HUDEP-2 (cell line): ENCODE results near the gene NAALADL2.
"Not testable (repeated sequence)": the region's sequence is repeated elsewhere in the genome, so short reads cannot be mapped to it uniquely, and the experiment has no call there.

ENCODE experiments used
- DNase-seq, 76 experiments: peaks; one replicate each; lab custom pipeline; 2025; ENCODE audit not compliant: unreplicated experiment in 76 of 76; lab: John Stamatoyannopoulos, UW

The NAALADL2 gene

DNA sequence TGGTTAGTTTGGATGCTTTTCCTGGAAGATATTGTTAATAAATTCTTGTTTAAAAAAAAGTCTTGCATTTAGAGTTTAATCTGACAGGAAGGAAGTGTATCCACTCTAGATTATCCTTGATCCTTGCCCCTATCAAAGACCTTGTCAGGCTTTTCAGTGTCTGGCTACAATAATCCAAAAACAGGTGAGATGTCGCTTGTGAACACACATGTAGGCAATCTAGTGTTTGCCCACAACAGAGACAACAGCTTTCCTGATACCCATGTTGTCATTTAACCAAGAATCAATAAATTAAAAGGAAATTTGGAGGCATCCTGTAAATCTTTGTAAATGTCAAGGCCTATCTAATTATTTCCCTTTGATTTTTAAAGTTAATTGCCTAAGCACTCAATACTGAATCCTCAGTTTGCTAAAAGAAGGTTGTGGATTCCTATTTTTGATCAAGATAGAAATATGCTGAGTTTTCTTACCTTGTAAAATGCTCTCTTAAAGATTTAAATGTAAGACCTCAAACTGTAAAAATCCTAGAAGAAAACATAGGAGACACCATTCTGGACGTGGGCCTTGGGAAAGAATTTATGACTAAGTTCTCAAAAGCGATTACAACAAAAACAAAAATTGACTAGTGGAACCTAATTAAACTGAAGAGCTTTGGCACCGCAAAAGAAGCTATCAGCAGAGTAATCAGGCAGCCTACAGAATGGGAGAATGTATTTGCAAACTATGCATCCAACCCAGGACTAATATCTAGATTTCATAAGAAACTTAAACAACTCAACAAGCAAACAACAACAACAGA is 207.7 kb downstream of the NAALADL2 start:
- DNase-seq, result no peak

DNA sequence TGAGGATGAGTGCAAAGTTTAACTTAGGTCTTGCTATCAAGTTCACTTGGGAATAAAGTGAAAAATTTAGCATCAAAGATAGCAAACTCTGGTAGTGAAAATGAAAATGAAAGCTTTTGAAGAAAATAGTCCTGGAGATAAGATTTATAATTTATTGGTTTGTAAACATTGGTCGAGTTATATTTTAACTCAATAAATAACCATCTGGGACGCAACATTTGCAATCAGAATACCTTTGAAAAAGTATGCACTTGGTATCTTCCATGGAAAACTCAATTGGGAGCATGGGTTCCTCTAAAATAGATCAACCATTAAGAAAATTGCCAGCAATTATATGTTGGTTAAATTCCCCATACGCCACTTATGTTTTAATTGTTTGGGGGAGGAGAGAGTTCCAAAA is 209.5 kb downstream of the NAALADL2 start:
- DNase-seq, result no peak

DNA sequence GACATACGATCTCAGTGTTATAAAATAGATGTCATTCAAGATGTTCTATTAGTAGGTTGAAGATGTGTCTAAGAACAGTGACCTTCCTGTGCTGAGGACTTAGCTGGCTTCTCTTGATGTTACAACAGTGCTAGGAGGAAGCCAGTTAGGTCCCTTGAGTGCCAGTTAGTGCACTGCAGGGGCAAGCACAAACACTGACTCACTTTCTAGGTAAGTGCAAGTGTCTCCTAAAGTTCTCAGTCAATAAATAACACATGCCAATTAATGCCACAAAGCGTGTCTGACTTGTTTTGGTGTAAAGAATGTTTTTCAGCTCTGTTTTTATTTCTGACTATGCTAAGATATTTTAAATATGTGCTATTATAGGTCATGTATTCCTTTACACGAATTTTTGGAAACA is 211.8 kb downstream of the NAALADL2 start:
- DNase-seq, result peak in 1 of 76 experiments; percentile 6

DNA sequence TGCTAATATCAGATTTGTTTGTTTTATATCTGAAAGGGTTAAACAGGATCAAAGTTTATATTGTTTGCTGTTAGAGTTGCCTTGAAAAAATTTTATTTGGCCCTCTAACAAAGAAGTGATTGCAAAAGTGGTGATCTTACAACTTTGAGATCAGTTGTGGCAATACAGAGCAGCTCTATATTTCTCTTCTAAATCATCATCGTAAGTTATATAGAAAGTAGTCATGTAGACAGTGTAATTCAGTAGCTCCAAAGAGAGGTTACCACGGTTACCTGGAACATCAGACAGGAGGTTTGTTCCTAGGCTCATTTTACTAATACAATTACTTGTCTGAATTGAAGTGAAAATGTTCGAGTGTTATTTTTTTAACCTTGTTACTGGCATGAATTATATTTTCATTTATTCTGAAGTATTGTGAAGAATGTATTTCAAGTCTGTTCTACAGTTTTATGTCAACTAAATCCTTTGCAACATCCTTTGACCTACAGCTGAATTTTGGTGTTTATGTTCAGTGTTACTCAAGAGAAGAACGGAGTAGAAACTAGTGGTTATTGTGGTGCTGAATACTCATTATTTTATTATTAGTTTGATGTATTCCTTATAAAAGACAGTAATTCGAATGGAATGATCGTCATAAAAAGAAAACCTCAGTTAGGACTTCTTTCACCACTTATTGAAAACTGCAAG is 214.2 kb downstream of the NAALADL2 start:
- DNase-seq, result no peak

DNA sequence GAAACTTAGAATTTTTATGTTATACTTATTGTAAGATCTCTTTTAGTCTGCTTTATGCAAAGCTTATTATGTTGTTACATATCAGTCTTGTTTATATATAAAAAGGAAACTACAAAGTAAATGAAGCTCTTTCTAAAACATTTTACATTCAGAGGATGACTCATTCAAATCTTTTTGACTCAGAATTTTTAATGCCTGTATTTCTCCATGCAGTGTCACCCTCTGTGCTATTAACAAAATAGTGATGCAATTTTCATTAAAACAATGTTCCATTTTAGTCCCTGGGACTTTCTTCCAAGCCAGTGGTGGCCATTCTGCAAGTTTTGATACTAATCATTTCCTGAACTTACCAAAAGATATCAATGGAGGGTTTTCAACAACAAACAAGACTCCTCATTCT is 216.1 kb downstream of the NAALADL2 start:
- no peak for DNase-seq

DNA sequence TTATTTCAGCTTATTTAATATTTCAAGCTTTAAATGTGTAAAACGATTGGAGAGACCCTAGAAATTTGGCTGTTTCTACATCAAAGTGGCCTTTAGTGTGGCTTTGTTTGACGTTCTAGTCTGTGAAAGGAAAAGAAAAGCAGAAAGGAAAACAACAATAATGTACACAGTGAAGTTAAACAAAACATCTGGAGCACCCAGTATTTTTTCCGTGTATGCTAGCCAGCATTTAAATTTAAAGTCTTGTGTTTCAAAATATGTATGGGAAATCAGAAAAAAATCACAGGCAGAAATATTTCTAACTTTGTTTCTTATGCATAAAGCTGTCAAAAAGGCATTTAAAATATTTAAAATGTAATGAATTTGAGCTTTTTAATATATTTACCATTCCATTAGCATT is 218.1 kb downstream of the NAALADL2 start:
- no peak for DNase-seq

DNA sequence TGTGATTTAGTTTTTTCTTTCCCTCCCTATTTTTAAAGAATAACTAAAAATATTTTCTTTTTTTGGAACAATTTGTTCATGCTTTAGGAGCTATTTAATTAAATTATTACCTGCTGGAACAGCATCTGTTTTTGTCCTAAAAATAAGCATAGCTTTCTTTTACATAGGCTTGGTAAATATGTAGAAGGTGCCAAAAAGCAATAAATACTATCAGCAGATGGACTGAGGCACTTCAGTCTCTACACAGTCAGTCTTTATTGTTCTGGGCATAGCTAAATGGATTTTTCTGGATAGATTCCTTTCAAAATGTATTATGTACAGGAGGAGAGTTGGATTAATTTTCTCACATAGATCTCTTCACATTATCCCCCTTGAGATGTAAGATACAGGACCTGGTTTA is 223.5 kb downstream of the NAALADL2 start:
- no peak for DNase-seq

DNA sequence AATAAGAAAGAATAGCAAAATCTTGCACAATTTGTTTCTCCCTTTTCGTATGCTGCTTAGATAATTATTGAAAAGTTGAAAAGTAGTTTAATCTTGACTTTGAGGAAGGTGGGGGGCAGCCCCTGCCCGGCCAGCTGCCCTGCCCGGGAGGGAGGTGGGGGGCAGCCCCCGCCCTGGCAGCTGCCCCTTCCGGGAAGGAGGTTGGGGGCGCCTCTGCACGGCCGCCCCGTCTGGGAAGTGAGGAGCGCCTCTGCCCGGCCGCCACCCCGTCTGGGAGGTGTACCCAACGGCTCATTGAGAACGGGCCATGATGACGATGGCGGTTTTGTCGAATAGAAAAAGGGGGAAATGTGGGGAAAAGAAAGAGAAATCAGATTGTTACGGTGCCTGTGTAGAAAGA is 228.0 kb downstream of the NAALADL2 start:
- not testable (repeated sequence) for DNase-seq

DNA sequence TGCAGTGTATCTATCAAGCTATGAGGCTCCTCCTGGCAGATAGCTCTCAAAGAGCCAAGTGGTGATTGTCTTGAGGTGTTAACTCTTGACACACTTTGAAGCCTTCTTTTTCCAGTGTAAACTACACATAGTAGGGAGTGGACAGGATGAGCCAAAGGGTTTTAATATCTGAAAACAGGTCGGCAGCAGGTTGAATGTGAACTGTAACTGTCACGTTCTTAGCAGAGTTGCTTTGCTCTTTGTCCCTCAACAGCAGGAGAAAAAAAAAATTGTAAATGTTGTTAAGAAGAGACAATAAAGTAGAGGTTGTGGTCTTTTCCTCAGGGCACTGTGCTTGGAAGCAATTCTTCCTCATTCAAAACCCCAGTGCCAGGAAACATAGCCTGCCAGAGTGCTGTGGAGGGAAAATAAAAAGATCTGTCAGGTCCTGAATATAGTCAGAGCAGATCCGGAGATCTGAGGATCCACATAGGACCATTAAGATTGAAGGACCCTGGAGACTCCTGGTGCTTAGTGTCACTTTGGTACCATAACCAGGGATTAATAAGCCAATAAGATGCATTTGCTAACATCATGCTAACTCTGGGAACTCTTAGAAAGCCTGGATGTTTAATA is 229.7 kb downstream of the NAALADL2 start:
- DNase-seq, result no peak

DNA sequence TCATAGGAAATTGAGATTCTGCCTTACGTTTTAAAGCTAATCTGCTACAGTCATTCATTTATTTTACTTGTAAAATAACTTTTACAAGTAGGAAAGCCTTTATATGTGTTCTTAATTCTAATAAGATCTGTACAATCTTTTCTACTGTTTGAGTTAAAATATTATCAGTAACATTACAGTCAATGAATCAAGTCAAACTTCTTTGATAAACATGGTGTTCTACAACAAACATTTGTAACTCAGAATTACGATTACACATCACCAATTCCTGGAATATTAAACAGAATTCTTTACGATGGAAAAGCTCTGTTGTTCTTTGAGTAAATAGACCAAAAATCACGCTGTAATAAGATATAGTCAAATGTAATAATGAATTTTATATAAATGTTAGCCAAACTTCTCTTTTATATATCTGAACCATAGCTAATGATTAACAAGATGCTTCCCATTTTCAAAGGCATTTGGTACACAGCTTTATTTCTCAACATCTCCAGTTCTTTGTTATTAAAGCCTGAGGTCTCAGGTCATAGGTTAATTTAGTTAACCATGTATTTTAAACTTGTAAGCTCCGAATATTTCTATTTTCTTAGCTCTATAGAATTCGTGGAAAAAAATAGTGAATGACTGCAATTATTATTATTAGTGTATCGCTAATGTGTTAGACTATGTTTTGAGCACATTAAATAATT is 232.4 kb downstream of the NAALADL2 start:
- DNase-seq, result no peak

DNA sequence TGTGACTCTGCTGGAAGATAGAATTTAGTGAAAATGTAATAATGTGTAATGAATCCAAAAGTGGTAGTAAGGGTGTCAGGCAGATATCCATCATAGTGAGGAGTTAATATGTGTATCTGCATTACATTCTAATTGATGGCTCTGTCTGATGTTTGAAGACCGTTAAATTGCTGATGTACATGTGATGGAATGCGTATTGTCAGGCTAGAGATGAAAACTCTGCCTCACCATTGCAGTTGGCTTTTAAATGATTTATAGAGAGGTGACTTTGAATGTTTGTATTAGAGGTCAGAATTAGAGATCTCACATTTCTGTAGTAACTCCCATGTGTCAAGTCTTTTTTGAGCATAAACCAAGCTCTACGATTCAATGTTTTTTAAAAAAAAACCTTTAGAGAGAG is 234.6 kb downstream of the NAALADL2 start:
- DNase-seq, result no peak

DNA sequence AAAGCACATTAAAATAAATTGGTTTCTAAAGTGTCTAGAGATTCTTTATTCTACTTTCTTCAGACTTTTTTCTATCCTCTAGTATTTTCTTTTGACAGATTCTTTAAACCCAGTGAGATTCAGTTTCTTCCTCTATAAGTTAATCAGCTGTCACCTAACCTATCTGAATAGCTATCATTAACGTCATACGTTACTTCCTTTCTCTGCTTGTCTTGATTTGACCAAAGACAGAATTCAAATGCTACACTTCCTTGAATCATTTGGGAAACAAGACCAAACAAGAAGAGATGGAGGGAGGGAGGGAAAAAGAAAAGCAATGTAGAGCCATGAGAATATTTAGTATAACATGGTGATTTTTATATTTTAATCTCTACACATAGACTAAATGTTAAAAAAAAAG is 235.2 kb downstream of the NAALADL2 start:
- DNase-seq, result no peak

DNA sequence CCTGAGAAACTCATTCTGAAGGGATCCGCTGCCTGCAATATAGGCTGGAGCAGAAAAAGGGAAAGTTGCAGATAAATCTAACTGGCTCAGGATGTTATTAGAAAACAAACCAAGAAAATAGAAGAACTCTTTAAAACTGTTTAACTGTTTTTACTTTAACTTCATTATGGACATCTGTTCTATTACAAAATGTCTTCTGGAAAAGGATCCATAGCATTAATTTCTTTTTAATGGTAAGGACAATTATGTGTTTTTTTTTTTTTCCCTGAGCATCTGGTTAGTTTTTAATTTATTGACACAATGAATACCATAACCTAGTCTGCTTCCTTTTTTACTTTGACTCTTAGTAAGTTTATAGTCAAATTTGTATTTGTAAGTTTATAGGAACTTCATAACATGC is 239.5 kb downstream of the NAALADL2 start:
- DNase-seq, result no peak

DNA sequence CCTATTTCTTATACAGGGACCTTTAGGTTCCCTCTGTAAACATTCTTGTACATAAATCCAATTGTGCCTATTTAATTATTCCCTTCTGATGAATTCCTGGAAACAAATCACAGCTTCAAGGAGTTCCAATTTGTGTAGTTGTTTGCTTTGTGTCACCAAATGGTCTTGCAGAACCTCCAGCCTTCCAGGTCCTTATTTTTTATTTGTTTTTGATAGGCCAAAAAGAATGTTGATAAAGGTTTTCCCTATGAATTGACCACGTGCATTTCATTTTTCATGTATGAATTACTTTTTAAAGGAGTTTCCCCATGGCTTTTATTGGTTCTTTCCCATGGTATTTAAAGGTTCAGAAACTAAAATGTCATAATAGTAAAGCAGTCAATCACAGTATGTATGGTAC is 243.0 kb downstream of the NAALADL2 start:
- no peak for DNase-seq

DNA sequence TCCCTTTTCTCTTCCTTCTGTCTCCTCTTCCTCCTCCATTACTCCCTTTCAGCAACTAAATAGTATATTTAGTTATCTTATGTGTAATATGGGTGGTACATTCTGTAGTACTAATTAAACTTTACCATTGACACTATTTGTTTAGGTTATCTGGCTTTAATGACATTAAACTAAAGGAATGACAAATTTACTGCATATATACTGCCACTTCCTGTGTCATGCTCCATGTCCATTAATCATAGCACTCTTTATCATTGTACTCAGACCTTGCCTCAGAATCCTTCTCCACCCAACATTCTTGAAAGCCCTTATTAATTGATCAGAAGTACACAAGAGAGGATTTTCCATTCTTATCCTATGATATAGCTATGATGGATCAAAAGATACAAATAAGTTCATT is 244.2 kb downstream of the NAALADL2 start:
- DNase-seq, result no peak

DNA sequence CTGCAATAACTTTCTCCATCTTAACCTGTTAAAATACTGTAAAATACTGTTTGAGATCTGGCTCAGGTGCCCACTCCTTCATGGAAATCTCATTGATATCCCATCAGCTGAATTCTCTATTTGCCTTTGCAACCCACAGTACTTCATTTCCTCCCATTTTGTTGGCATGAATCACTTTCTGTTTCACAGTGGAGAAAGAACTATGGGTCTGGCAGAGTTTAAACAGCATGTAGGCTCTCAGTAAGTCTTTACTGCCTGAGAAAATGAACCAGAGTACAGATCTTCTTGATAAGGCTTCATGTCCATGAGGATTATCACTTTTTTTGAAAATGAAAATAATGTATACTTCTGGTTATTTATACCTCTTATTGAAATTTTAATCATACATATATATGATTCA is 245.9 kb downstream of the NAALADL2 start:
- no peak for DNase-seq

DNA sequence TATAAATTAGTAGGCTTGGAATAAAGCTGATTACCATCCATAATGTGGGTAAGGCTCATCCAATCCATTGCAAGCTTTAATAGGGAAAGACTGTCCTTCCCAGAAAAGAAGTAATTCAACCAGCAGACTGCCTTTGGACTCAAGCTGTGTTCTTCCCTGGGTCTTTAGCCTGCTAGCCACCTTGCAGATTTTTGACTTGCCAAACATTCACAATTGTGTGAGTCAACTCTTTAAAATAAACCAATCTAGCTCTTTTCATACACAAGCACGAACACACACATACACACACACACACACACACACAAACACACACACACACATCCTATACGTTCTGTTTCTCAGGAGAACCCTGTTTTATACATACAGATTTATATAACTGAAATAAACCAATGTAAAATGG is 248.1 kb downstream of the NAALADL2 start:
- no peak for DNase-seq

DNA sequence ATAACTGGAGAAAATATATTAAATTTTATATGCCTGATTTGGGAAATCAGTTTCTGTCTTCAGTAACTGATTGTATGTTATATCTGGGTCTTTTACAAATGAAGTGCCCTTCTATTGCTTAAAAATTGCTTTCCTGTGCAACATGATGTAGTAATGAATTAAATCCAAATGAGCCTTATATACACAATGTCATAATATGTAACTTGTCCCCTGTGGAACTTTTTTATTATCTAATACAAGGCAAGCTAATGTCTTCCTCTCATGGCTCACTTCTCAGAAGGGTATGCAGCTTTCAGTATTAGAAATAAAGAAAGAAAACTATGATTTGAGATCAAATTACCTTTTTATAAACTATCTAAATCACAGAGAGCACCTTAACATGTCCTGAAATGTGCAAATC is 248.9 kb downstream of the NAALADL2 start:
- DNase-seq, result no peak

DNA sequence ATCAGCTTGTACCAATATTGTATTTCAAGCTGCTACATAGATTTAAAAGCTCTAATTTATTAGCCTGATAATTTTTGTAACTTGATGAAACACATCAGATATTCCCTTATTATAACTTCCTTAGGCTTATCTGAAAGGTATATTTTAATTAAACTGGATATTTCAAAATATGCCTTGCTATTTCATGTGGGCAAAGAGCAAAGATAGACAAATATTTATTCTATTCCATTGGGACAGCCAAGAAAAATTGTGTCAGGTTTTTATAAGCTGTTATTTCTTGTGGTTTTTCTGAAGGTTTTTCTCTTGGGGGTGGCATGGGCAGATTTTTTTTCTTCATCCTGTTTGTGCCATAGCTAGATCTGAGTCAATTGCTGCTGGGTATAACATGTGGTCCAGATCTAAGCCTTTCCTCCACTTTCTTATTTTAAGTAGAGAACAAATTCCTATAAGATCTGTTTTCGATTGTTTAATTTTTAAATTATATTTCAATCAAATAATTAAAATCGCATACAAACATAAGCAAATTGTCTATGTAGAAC is 249.5 kb downstream of the NAALADL2 start:
- no peak for DNase-seq

DNA sequence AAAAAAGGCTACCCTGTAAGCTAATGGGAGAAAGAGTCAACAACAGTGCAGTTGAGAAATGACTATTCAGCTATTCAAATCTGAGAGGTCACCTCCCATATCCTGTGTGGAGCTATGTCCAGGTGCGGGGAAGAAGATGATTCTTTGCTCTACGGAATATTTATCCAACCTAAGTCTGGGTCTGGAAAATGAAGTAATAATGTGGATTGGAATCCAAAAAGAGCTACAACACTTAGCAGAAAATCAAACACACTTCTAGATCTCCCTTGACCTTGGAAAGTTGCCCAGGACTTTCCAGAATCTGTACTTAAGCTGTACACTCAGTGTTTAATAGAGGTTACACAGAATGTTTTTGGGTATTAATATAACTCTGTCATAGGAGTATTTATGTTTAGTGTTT is 251.9 kb downstream of the NAALADL2 start:
- DNase-seq, result no peak

DNA sequence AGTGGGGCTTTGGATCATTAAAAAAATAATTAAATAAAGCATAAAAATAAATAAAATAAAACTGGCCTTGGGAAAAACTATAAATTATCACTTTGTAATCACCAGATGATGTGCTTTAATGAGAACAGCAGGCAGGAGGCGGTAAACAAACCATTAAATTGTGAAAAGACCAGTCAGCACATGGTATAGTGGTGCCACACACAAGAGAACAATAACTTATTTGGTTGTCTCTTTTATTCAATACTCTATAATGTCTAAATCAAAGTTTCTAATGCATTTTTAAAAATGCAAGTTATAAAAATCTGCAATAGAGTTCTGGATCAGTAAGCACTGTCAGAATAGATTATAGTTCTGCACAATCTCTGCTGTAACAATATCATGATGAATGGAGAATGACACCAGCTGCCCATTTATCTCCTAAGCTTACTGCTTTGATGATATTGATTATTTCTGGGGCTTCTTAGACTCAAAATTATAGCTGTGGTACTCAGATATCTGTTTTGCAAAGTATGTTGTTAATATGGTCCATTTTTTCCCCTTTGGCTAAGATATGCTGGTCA is 259.3 kb downstream of the NAALADL2 start:
- DNase-seq, result no peak
